Ramos (cell line): ENCODE measurements around the gene RANBP9.

Experiments
- in situ Hi-C: fragments of 300-500 bp; cut with MboI; formaldehyde crosslinking; loops from one replicate; pipeline ENCODE4 v1.14.3; 2022; ENCODE audit warnings: low sequenced_read_pairs; ENCODE audit not compliant: unreplicated experiment

Gene RANBP9

DNA sequence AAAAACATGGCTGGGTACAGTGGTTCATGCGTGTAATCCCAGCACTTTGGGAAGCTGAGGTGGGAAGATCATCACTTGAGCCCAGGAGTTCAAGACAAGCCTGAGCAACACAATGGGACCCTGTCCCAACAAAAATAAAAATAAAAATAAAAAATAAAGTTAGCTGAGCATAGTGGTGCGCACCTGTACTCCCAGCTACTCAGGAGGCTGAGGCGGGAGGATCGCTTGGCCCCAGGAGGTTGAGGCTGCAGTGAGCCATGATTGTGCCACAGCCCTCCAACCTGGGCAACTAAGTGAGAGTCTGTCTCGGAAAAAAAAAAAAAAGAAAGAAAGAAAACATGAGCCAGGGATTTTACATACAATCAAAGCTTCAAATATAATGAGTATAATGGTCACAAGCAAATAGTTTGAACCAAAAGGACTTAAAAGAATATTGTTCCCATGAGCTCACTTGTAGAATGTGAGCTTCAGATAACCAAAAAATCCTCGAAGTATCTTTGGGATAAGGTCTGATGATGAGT is 31.1 kb downstream of the RANBP9 start:
- in situ Hi-C loops = no loop called here

DNA sequence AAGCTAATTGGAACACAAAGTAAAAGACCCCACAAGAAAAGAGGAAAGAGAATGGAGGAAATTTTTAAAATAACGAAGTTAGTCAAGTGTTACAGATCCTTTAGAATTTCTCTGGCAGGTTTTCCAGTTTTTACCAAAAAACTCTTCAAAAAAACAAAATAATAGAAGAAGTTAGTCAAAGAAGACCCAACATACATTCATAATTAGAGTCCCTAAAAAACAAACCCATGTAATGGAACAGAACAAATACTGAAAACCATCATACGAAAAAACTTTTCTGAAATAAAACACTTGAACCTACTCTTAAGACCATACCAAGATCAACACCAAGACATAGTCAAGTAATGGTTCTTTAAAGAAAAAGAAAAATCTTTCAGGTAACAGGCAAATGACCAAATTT is 31.6 kb downstream of the RANBP9 start:
- in situ Hi-C loops = no loop called here

GRCh38 chr6:13678255-13678983 is 33.2 kb downstream of the RANBP9 start:
- in situ Hi-C loops = no loop called here

GRCh38 chr6:13677878-13678254 is 33.8 kb downstream of the RANBP9 start:
- in situ Hi-C loops = no loop called here

GRCh38 chr6:13676551-13677156 is 35.0 kb downstream of the RANBP9 start:
- in situ Hi-C loops = no loop called here

- in situ Hi-C loops = no loop called here
Observed at GRCh38 chr6:13674533-13675190, 37.0 kb downstream of the RANBP9 start.

DNA sequence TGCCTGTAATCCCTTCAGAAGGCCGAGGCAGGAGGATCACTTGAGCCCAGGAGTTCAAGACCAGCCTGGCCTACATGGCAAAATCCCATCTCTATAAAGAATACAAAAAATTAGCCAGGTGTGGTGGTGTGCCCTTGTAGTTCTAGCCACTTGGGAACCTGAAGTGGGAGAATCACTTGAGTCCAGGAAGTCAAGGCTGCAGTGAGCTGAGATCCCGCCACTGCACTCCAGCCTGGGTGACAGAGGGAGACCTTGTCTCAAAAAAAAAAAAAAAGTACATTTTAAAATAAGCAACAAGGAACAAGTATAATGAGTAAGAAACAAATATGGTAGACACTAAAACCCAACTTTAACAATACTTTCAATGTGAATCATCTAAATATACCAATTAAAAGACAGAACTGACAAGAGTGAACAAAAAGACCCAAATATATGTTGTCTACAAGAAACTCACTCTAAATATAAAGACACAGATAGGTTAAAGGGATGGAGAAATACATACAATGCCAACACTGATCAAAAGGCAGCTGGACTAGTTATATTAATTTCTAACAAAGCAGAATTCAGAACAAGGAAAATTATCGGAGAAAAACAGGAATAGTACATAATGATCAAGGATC is 37.7 kb downstream of the RANBP9 start:
- in situ Hi-C loops = no loop called here

DNA sequence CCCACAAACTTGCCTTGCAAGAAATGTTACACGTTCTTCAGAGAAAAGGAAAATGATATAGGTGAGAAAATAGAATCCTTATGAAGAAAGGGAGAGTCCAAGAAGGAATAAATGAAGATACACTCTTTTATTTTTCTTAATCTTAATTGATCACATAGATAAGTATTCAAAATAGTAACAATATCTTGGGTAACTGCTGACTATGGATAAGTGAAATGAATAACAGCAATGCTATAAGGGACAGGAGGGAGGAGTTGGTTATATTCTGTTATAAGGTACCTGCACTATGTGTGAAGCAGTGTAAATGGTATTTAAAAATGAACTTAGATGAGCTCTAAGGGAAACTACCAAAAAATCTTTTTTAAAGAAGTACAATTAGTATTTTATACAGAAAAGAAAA is 38.3 kb downstream of the RANBP9 start:
- in situ Hi-C loops = no loop called here

- in situ Hi-C loops = no loop called here
Observed at GRCh38 chr6:13672904-13673303, 38.7 kb downstream of the RANBP9 start.

GRCh38 chr6:13671548-13672127 is 40.0 kb downstream of the RANBP9 start:
- in situ Hi-C loops = no loop called here

DNA sequence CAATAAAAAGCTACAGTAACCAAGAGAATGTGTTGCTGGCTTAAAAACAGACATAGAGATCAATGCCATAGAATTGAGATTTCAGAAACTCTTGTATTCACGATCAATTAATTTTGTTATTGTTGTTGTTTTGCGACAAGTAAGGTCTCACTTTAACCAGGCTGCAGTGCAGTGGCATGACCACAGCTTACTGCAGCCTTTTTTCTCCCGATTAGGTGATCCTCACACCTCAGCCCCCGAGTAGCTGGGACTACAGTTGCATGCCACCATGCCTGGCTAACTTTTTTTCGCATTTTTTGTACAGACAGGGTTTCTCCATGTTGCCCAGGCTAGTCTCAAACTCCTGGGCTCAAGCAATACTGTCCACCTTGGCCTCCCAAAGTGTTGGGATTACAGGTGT is 42.2 kb downstream of the RANBP9 start:
- in situ Hi-C loops = no loop called here

GRCh38 chr6:13668291-13668928 is 43.2 kb downstream of the RANBP9 start:
- in situ Hi-C loops = no loop called here

DNA sequence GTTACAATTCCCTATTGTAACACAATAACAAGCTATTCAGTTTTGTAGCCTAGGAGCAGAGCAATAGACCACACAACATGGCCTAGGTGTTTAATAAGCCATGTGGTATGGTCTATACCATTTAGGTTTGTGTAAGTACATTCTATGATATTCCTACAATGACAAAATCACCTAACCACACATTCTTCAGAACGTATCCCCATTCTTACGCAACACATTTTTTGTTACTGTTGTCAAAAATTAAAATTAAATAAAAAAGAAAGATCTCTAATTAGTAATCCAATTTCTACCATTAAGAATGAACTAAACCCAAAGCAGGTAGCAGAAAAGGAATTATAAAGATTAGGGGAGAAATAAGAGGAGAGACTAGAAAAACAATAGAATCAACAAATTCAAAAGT is 44.0 kb downstream of the RANBP9 start:
- in situ Hi-C loops = no loop called here

- in situ Hi-C loops = no loop called here
Observed at GRCh38 chr6:13666194-13667105, 45.2 kb downstream of the RANBP9 start.

DNA sequence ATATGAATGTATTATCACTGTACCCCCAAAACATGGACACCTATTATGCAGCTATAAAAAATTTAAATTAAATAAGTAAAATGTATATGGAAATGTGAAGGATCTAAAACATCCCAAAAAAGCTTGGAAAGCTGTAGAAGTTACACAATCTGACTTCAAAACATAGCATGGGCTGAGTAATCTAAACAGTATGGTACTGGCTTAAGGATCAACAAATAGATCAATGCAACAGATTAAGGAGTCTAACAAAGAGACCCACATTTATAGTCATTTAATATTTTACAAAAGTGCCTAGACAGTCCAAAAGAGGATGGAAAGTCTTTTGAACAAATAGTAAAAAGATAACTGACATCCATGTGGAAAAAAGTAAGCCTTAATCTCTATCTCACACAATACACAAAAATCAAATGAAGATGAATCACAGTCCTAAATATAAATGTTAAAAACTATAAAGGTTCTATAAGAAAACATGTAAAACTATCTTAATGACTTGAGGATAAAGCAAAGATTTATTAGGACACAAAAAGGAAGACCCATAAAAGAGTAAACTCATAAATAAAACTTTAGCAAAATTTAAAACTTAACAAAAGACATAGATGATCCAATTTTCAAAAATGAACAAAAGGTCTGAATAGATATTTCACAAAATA is 46.8 kb downstream of the RANBP9 start:
- in situ Hi-C loops = no loop called here

GRCh38 chr6:13663986-13664385 is 47.6 kb downstream of the RANBP9 start:
- in situ Hi-C loops = no loop called here

- in situ Hi-C loops = no loop called here
Observed at GRCh38 chr6:13662651-13663334, 48.8 kb downstream of the RANBP9 start.

DNA sequence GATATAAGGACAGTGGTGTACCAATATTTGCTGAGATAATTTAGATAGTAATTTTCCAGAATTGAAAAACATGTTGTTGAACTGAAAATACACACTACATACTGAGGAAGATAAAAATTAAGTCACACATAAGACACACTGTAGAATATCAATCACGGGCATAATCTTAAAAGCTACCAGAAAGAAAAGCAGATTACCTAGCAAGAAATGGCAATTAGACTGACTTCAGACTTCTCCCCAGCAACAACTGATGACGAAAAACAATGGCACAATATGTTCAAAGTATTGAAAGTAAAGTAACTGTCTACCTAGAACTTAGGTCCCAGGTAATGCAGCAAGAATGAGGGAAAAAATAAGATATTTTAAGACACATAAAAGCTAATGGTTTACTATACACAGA is 50.0 kb downstream of the RANBP9 start:
- in situ Hi-C loops = no loop called here
